GM13976 (cell line): ENCODE results near the gene CUL4A.
"Not testable (repeated sequence)": the region's sequence is repeated elsewhere in the genome, so short reads cannot be mapped to it uniquely, and the experiment has no call there.

Source experiments
- DNase-seq: peaks from one replicate; pipeline ENCODE4 v3.0.0; 2012; ENCODE audit warnings: low spot score
- CTCF ChIP-seq: IDR thresholded peaks from 2 replicates; pipeline ENCODE4 v1.5.1; 2012; ENCODE audit warnings: borderline replicate concordance, mild to moderate bottlenecking; ENCODE audit not compliant: insufficient read depth; ENCODE audit errors: extremely low read depth, missing control alignments, control extremely low read depth
- in situ Hi-C: fragments of 300-500 bp; cut with MboI; formaldehyde crosslinking; loops from one replicate; pipeline ENCODE4 v1.12.0; 2022; ENCODE audit warnings: low sequenced_read_pairs, mixed read lengths, inconsistent platforms; ENCODE audit not compliant: unreplicated experiment

CUL4A gene

GRCh38 chr13:113233101-113233500 lies 23.7 kb downstream of the CUL4A start:
- DNase-seq, result no peak
- no peak for TF ChIP-seq CTCF
- in situ Hi-C loops, result no loop called here

GRCh38 chr13:113238536-113238935 lies 29.1 kb downstream of the CUL4A start:
- TF ChIP-seq CTCF, result no peak
- in situ Hi-C loops, result no loop called here
- no peak for DNase-seq

DNA sequence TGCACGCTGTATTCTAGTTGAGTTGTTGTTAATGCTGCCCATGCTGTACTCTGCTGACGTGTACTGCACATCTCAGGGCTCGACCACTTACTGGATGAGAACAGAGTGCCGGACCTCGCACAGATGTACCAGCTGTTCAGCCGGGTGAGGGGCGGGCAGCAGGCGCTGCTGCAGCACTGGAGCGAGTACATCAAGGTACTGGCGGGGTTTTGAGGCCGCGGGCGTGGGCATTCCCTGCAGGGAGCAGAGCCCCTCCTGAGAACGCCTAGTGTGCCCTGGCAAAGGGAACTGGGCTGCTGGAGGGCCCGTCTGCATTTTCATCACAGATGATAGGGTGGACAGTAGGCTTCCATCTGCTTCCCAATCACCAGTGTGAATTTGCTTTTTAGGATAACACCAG lies 29.9 kb downstream of the CUL4A start:
- no peak for DNase-seq
- TF ChIP-seq CTCF, result no peak
- in situ Hi-C loops, result no loop called here

GRCh38 chr13:113239986-113240385 lies 30.6 kb downstream of the CUL4A start:
- TF ChIP-seq CTCF, result no peak
- DNase-seq, result no peak
- in situ Hi-C loops, result no loop called here

- in situ Hi-C loops, DNase-seq: not testable (repeated sequence)
Observed at GRCh38 chr13:113241623-113242022, 32.2 kb downstream of the CUL4A start.

- no peak for TF ChIP-seq CTCF
- DNase-seq, result no peak
Observed at GRCh38 chr13:113243847-113244246, 34.4 kb downstream of the CUL4A start.

GRCh38 chr13:113245849-113246796 lies 36.7 kb downstream of the CUL4A start:
- in situ Hi-C loops, result no loop called here
- no peak for DNase-seq

More at GRCh38 chr13:113243847-113244246, 34.4 kb downstream of the CUL4A start:
- in situ Hi-C loops, result no loop called here

More at GRCh38 chr13:113245849-113246796, 36.7 kb downstream of the CUL4A start:
- TF ChIP-seq CTCF, result no peak
